LNCAP (cell line): ENCODE results near the gene KCNQ1OT1.

Source experiments
- TF ChIP-seq, protein P1 (sequence below): fragments of 450-650 bp; IDR thresholded peaks from 2 replicates; pipeline ENCODE4 v1.5.1; 2017; ENCODE audit warnings: mild to moderate bottlenecking

Gene KCNQ1OT1

DNA sequence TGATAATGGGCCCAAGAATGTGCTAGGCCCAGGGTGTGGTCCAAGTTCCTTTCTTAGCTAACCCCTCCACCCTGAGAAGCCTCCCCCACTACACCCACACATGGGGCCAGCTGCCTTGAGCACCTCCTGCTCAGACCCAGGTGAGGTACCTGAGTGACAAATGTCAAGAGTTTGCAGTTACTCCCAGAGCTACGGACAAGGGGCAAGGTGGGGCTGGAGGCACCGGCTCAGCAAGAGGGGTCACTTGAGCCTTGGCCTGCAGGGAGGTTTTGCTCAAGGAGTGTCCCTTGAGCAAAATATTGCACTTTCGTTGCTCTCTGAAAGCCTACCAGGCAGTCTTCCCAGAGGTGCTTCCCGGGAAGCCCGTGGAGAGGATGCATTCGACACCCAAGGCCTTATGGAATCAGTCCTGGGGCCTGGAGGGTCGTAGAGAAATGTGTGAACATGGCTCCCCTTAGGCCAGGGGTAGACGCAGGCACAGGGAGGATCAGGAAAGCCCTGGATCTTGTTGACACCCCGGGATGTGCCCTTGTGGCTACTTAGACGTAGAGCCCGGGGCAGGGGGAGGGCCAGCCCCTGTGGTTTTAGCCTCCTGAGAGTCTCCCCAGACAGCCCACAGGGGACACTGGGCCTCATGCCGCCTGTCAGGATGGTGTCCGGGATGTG, 140.8 kb downstream of the KCNQ1OT1 start:
- TF ChIP-seq, protein P1, sequence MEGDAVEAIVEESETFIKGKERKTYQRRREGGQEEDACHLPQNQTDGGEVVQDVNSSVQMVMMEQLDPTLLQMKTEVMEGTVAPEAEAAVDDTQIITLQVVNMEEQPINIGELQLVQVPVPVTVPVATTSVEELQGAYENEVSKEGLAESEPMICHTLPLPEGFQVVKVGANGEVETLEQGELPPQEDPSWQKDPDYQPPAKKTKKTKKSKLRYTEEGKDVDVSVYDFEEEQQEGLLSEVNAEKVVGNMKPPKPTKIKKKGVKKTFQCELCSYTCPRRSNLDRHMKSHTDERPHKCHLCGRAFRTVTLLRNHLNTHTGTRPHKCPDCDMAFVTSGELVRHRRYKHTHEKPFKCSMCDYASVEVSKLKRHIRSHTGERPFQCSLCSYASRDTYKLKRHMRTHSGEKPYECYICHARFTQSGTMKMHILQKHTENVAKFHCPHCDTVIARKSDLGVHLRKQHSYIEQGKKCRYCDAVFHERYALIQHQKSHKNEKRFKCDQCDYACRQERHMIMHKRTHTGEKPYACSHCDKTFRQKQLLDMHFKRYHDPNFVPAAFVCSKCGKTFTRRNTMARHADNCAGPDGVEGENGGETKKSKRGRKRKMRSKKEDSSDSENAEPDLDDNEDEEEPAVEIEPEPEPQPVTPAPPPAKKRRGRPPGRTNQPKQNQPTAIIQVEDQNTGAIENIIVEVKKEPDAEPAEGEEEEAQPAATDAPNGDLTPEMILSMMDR, result no peak

DNA sequence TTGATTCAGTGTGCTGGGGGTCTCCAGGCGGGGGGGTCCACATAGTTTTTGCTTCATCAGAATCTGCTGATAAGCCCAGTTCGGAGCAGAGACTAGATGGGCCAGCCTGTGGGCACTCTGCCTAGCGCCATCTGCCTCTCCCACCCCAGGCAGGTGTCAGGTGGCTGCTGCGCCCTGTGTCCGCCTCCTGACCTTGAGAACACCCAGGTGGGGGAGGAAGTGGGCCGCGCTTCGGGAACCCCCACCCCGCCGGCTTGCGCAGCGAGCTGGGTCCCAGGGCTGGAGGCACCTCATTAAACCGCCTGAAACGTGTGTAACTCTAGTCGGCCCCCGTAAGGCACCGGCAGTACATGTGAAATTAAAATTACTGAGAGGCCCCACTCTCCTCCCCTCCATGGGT, 141.4 kb downstream of the KCNQ1OT1 start:
- TF ChIP-seq, protein P1, result no peak
